Rectal smooth muscle tissue (tissue), 1 donor: ENCODE data around the gene EIF3CL.
"Not testable (repeated sequence)": the region's sequence is repeated elsewhere in the genome, so short reads cannot be mapped to it uniquely, and the experiment has no call there.

ENCODE experiments used
- H3K27ac ChIP-seq: one replicate; pipeline ENCODE4 v1.7.0; 2013; ENCODE audit warnings: low read depth, low read length, inconsistent platforms
- H3K27me3 ChIP-seq: one replicate; pipeline ENCODE4 v1.7.0; 2013; ENCODE audit warnings: low read length; ENCODE audit not compliant: control insufficient read depth, insufficient read depth
- H3K36me3 ChIP-seq: one replicate; pipeline ENCODE4 v1.7.0; 2013; ENCODE audit warnings: low read length; ENCODE audit not compliant: control insufficient read depth, insufficient read depth
- H3K4me1 ChIP-seq: one replicate; pipeline ENCODE4 v1.7.0; 2013; ENCODE audit warnings: low read length; ENCODE audit not compliant: control insufficient read depth, insufficient read depth
- H3K4me3 ChIP-seq: one replicate; pipeline ENCODE4 v1.7.0; 2013; ENCODE audit warnings: low read length
- H3K9ac ChIP-seq: one replicate; pipeline ENCODE4 v1.7.0; 2013; ENCODE audit warnings: low read length

The EIF3CL gene, protein sequence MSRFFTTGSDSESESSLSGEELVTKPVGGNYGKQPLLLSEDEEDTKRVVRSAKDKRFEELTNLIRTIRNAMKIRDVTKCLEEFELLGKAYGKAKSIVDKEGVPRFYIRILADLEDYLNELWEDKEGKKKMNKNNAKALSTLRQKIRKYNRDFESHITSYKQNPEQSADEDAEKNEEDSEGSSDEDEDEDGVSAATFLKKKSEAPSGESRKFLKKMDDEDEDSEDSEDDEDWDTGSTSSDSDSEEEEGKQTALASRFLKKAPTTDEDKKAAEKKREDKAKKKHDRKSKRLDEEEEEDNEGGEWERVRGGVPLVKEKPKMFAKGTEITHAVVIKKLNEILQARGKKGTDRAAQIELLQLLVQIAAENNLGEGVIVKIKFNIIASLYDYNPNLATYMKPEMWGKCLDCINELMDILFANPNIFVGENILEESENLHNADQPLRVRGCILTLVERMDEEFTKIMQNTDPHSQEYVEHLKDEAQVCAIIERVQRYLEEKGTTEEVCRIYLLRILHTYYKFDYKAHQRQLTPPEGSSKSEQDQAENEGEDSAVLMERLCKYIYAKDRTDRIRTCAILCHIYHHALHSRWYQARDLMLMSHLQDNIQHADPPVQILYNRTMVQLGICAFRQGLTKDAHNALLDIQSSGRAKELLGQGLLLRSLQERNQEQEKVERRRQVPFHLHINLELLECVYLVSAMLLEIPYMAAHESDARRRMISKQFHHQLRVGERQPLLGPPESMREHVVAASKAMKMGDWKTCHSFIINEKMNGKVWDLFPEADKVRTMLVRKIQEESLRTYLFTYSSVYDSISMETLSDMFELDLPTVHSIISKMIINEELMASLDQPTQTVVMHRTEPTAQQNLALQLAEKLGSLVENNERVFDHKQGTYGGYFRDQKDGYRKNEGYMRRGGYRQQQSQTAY

DNA sequence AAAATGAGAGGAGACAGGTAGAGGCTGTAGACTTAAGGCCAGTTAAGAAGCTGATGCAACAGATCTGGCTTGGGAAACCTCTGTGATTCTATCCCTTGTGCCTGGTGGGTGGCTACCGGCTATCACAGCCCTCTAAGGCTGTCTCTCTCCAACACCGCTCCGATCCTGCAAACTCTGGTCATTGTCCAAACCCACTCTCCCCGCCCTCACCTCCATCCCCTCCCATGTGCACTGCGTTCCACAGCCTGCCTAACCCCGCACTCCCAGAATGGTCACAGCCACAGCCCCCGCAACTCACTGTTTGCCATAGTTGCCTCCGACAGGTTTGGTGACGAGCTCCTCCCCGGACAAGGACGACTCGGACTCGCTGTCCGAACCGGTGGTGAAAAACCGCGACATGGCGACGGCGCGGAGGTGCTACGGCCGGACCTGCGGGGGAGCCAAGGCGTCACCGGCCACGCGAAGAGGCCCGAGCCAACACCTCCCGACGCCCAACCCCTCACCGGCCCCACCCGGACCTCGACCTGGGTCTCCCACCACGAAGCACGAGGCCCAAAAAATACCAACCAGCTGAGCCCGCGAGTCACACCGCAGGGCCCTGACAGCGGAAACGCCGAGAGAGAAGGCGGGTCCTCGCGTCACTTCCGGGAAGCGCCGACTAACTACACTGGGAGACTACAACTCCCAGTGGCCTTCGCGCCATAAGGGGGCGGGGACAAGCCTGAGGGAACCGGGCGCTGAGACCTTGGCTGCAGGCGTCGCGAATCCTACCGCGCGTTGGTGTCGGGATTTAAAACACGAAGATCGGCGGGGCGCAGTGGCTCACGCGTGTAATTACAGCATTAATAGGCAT, at the start of gene EIF3CL:
EIF3CL (minus strand) TSS at position 622 of the 853 bp plus-strand sequence; CDS start at position 399, 223 bp downstream.
- not testable (repeated sequence) for H3K27ac ChIP-seq, H3K36me3 ChIP-seq, H3K4me1 ChIP-seq, H3K9ac ChIP-seq, H3K27me3 ChIP-seq
- H3K4me3 ChIP-seq, result peak within 1 kb of the TSS; percentile 48

DNA sequence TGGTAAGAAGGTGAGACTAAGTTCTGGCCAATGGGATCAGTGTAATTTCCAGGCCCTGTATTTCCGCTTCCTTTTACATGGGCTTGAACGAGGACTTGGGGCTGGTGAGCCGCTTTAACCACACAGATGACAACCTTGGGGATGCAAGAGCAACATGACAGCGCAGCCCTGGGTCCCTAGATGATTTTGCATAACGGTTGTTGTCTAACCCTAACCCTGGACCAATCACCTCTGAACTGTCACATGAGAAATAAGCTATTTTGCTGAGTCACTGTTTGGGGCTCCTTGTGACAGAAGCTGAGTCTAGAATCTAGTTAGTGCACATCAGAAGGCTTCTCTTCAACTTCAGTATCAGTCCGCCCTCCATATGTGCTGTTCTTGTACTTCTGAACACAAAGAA, 43.4 kb upstream of the EIF3CL start:
- not testable (repeated sequence) for H3K4me3 ChIP-seq, H3K27me3 ChIP-seq, H3K27ac ChIP-seq, H3K36me3 ChIP-seq, H3K9ac ChIP-seq, H3K4me1 ChIP-seq

GRCh38 chr16:28446388-28446787, 42.7 kb upstream of the EIF3CL start:
- not testable (repeated sequence) for H3K27ac ChIP-seq, H3K4me3 ChIP-seq, H3K27me3 ChIP-seq, H3K36me3 ChIP-seq, H3K9ac ChIP-seq, H3K4me1 ChIP-seq

DNA sequence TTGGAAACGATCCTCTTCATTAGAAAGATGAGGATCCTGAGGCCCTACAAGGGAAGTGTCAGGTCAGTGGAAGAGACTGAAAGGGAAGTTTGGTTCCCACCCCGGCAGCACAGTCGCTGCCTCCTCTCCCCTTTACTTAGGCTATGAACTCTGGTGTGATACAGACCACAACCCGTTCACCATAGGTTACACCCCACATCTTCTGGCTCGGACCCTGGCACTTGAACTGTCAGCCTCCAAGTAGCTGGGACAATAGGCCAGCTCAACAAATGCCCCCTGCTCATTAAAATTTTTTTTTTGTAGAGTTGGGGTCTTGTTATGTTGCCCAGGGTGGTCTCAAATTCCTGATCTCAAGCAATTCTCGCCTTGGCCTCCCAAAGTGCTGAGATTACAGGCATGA, 40.3 kb upstream of the EIF3CL start:
- H3K27me3 ChIP-seq, H3K27ac ChIP-seq, H3K4me3 ChIP-seq, H3K36me3 ChIP-seq, H3K9ac ChIP-seq, H3K4me1 ChIP-seq: not testable (repeated sequence)

GRCh38 chr16:28438899-28439298, 35.3 kb upstream of the EIF3CL start:
- not testable (repeated sequence) for H3K4me1 ChIP-seq, H3K4me3 ChIP-seq

GRCh38 chr16:28435340-28435739, 31.7 kb upstream of the EIF3CL start:
- not testable (repeated sequence) for H3K9ac ChIP-seq, H3K27ac ChIP-seq, H3K27me3 ChIP-seq, H3K36me3 ChIP-seq, H3K4me1 ChIP-seq, H3K4me3 ChIP-seq

More at GRCh38 chr16:28438899-28439298, 35.3 kb upstream of the EIF3CL start:
- not testable (repeated sequence) for H3K27me3 ChIP-seq, H3K9ac ChIP-seq, H3K27ac ChIP-seq, H3K36me3 ChIP-seq

DNA sequence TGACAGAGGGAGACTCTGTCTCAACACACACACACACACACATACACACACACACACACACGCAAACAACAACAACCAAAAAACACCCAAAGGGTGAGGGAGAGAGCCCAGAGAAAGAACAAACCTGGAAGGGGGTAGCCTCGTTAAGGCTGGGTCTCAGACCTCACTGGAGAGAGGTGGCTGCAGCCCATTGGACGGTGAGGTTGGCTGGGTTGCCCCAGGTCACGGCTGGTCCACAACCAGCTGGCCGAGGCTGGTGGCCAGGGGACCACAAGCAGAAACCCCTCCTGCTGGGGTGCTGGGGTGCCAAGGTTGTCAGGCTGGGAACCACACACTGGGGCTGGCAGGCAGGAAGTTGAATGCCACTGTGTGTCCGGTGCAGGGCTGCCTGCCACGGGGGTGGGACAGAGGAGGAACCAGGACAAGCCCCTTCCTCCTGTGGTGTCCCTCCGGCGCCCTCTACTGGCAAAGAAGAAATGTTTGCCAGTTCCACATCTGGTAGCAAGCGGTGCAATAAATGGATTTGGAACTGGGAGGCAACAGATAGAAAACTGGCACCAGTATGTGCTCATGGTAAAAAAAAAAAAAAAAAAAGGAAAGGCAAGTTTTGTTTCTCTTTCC, 22.5 kb upstream of the EIF3CL start:
- H3K9ac ChIP-seq, H3K27ac ChIP-seq, H3K4me3 ChIP-seq, H3K27me3 ChIP-seq, H3K36me3 ChIP-seq, H3K4me1 ChIP-seq: not testable (repeated sequence)

DNA sequence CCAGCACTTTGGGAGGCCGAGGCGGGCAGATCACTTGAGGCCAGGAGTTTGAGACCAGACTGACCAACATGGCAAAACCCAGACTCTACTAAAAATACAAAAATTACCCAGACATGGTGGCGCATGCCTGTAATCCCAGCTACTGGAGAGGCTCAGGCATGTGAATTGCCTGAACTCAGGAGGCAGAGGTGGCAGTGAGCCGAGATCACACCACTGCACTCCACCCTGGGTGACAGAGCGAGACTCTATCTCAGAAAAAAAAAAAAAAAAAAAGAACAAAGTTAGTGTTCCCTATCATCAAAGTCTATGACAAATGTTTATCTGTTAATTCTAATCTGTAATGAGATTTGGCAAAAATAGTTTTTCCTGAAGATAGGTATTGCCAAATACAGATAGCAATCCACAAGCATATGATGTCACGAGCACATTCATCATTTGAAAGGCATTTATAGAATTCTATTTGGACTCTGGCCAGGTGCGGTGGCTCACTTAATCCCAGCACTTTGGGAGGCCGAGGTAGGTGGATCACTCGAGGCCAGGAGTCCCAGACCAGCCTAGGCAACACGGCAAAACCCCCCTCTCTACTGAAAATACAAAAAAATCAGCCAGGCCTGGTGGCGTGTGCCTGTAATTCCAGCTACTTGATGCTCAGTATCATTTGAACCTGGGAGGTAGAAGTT, 17.6 kb upstream of the EIF3CL start:
- H3K27me3 ChIP-seq, H3K36me3 ChIP-seq, H3K4me1 ChIP-seq, H3K9ac ChIP-seq, H3K27ac ChIP-seq, H3K4me3 ChIP-seq: not testable (repeated sequence)

DNA sequence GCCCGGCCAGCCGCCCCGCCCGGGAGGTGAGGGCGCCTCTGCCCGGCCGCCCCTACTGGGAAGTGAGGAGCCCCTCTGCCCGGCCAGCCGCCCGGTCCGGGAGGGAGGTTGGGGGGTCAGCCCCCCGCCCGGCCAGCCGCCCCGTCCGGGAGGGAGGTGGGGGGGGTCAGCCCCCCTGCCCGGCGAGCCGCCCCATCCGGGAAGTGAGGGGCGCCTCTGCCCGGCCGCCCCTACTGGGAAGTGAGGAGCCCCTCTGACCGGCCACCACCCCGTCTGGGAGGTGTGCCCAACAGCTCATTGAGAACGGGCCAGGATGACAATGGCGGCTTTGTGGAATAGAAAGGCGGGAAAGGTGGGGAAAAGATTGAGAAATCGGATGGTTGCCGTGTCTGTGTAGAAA, 13.4 kb upstream of the EIF3CL start:
- H3K27me3 ChIP-seq, H3K4me1 ChIP-seq, H3K4me3 ChIP-seq, H3K27ac ChIP-seq, H3K36me3 ChIP-seq, H3K9ac ChIP-seq: not testable (repeated sequence)

- not testable (repeated sequence) for H3K9ac ChIP-seq, H3K4me3 ChIP-seq, H3K36me3 ChIP-seq, H3K27me3 ChIP-seq, H3K27ac ChIP-seq, H3K4me1 ChIP-seq
These were observed 10.9 kb upstream of the EIF3CL start for GRCh38 chr16:28414530-28414929.

DNA sequence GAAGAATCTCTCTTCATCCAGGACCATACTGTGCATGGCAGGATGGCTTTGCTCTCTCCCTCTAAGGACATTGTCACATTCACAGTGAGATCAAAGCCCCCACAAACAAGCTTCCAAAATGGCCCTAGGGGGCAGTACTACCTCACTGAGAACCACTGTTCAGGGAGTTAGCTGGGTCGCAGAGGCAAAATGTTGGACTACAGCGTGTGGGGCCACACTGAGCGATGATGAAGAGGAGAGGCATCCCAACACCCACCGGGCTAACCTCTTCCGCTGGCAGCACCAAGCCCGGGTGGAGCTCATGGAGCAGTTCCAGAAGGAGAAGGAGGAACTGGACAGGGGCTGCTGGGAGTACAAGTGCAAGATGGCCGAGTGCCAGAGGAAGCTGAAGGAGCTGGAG, 9.9 kb upstream of the EIF3CL start:
- H3K4me1 ChIP-seq, H3K27ac ChIP-seq, H3K36me3 ChIP-seq, H3K9ac ChIP-seq, H3K27me3 ChIP-seq, H3K4me3 ChIP-seq: not testable (repeated sequence)
